Mucosa of stomach (tissue), 1 donor: ENCODE results near the gene SSTR5.

ENCODE experiments used
- H3K27me3 ChIP-seq: one replicate; pipeline ENCODE4 v1.7.0; 2013; ENCODE audit warnings: mild to moderate bottlenecking, low read length; ENCODE audit not compliant: control insufficient read depth, insufficient read depth
- H3K36me3 ChIP-seq: one replicate; pipeline ENCODE4 v1.7.0; 2013; ENCODE audit warnings: low read length; ENCODE audit not compliant: control insufficient read depth, insufficient read depth
- H3K4me1 ChIP-seq: one replicate; pipeline ENCODE4 v1.7.0; 2013; ENCODE audit warnings: mild to moderate bottlenecking, low read length; ENCODE audit not compliant: control insufficient read depth, insufficient read depth
- H3K4me3 ChIP-seq: one replicate; pipeline ENCODE4 v1.7.0; 2013; ENCODE audit warnings: low read length
- H3K9ac ChIP-seq: one replicate; pipeline ENCODE4 v1.7.0; 2013; ENCODE audit warnings: mild to moderate bottlenecking, low read length, moderate library complexity
- H3K9me3 ChIP-seq: one replicate; pipeline ENCODE4 v1.7.0; 2013; ENCODE audit warnings: mild to moderate bottlenecking, low read length, moderate library complexity; ENCODE audit not compliant: control insufficient read depth
- donor health status: Pancreatic carcinoma.

SSTR5 gene

GRCh38 chr16:1071561-1072225, 854 bp upstream of the SSTR5 start:
- H3K9me3 ChIP-seq, result no peaks in the 10 kb centered on the region
- H3K9ac ChIP-seq, result no peak overlapping the region
- H3K27me3 ChIP-seq, result peaks cover 85% of the 10 kb centered on the region
- no peaks in the 10 kb centered on the region for H3K36me3 ChIP-seq
- no peaks in the 10 kb centered on the region for H3K4me1 ChIP-seq
- H3K4me3 ChIP-seq, result no peak overlapping the region

DNA sequence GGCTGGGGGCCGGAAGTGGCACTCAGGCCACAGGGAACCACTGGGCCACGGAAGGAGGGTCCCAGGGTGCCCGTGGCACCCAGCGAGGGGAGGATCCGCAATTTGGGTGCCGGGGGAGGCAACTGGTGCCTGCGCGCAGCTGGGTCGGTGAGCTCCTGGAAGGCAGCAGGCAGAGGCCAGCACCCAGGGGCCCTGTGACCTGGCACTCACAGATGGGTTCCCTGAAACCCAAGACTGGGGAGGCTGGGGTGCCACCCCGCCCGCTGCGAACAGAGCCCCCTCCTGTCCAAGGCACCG, 663 bp downstream of the SSTR5 start:
- Histone ChIP-seq H3K27me3 (peaks cover 84% of the 10 kb centered on the region), H3K4me3 (no peak overlapping the region), H3K4me1 (peaks cover 9% of the 10 kb centered on the region)

GRCh38 chr16:1073566-1074378, 1.2 kb downstream of the SSTR5 start:
- no peak overlapping the region for H3K4me3 ChIP-seq
- H3K9me3 ChIP-seq, result no peaks in the 10 kb centered on the region
- H3K36me3 ChIP-seq, result no peaks in the 10 kb centered on the region
- no peak overlapping the region for H3K9ac ChIP-seq
- peaks cover 82% of the 10 kb centered on the region for H3K27me3 ChIP-seq
- peaks cover 15% of the 10 kb centered on the region for H3K4me1 ChIP-seq

More for the DNA sequence above, 663 bp downstream of the SSTR5 start:
- no peaks in the 10 kb centered on the region for H3K36me3 ChIP-seq
- H3K9ac ChIP-seq, result no peak overlapping the region
- H3K9me3 ChIP-seq, result no peaks in the 10 kb centered on the region

- H3K9ac ChIP-seq, result no peak overlapping the region
- H3K9me3 ChIP-seq, result no peaks in the 10 kb centered on the region
- no peak overlapping the region for H3K4me3 ChIP-seq
- H3K36me3 ChIP-seq, result no peaks in the 10 kb centered on the region
- peaks cover 76% of the 10 kb centered on the region for H3K27me3 ChIP-seq
- peaks cover 20% of the 10 kb centered on the region for H3K4me1 ChIP-seq
Observed at GRCh38 chr16:1074379-1074649, 1.8 kb downstream of the SSTR5 start.

GRCh38 chr16:1075546-1075945, 3.0 kb downstream of the SSTR5 start:
- H3K27me3 ChIP-seq, result peaks cover 72% of the 10 kb centered on the region
- H3K4me3 ChIP-seq, result no peak overlapping the region
- H3K9me3 ChIP-seq, result no peaks in the 10 kb centered on the region
- no peak overlapping the region for H3K9ac ChIP-seq
- no peaks in the 10 kb centered on the region for H3K36me3 ChIP-seq
- H3K4me1 ChIP-seq, result peaks cover 22% of the 10 kb centered on the region

DNA sequence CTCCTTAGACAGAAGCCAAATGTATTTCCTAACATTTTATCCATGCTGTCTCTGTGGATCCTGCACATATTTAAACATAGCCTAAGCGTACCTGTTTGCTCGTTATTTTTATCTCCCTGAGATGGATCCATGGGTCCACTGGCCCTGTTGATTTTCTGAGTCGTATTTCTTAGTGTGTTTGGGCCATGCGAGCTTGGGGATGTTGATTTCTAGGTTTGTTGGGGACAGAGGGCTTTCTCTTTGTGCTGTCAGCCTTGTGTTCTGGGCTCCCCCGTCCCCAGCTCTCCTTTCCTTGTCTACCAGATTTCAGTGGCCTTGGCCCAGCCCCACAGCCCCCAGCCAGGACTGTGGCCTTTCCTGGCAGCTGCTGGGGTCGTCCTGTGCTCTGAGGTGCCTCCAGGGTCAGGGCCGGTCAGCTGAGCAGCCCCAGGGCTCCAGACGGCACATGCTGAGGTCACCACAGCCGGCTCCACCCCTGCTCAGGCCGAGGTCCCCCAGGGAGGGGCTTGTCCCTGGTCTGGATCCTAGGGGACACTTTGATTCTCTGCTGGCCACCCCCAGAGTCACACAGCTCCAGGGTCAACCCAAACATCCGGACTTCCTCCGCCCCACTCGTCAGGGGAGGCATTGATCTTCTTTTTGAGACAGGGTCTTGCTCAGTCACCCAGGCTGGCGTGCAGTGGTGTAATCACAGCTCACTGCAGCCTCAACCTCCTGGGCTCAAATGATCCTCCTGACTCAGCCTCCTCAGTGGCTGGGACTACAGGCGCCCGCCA, 4.4 kb downstream of the SSTR5 start:
- Histone ChIP-seq H3K4me3 (no peak overlapping the region), H3K4me1 (peaks cover 26% of the 10 kb centered on the region), H3K27me3 (peaks cover 72% of the 10 kb centered on the region), H3K36me3 (no peaks in the 10 kb centered on the region), H3K9me3 (no peaks in the 10 kb centered on the region), H3K9ac (no peak overlapping the region)

- peaks cover 75% of the 10 kb centered on the region for H3K27me3 ChIP-seq
- H3K9ac ChIP-seq, result peak overlapping the region; percentile 28
- no peak overlapping the region for H3K4me3 ChIP-seq
- no peaks in the 10 kb centered on the region for H3K9me3 ChIP-seq
- H3K4me1 ChIP-seq, result peaks cover 34% of the 10 kb centered on the region
- H3K36me3 ChIP-seq, result no peaks in the 10 kb centered on the region
Observed at GRCh38 chr16:1077877-1078578, 5.5 kb downstream of the SSTR5 start.

GRCh38 chr16:1078579-1079021, 6.1 kb downstream of the SSTR5 start:
- H3K4me1 ChIP-seq, result peaks cover 34% of the 10 kb centered on the region
- H3K27me3 ChIP-seq, result peaks cover 75% of the 10 kb centered on the region
- H3K9ac ChIP-seq, result peak overlapping the region; percentile 28
- H3K9me3 ChIP-seq, result no peaks in the 10 kb centered on the region
- H3K36me3 ChIP-seq, result no peaks in the 10 kb centered on the region
- H3K4me3 ChIP-seq, result no peak overlapping the region

DNA sequence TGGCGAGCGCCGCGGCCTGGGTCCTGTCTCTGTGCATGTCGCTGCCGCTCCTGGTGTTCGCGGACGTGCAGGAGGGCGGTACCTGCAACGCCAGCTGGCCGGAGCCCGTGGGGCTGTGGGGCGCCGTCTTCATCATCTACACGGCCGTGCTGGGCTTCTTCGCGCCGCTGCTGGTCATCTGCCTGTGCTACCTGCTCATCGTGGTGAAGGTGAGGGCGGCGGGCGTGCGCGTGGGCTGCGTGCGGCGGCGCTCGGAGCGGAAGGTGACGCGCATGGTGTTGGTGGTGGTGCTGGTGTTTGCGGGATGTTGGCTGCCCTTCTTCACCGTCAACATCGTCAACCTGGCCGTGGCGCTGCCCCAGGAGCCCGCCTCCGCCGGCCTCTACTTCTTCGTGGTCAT, 6.8 kb downstream of the SSTR5 start:
- Histone ChIP-seq H3K4me3 (no peak overlapping the region), H3K27me3 (peaks cover 76% of the 10 kb centered on the region), H3K36me3 (no peaks in the 10 kb centered on the region), H3K4me1 (peaks cover 34% of the 10 kb centered on the region), H3K9ac (no peak overlapping the region), H3K9me3 (peaks cover under 1% of the 10 kb centered on the region)

DNA sequence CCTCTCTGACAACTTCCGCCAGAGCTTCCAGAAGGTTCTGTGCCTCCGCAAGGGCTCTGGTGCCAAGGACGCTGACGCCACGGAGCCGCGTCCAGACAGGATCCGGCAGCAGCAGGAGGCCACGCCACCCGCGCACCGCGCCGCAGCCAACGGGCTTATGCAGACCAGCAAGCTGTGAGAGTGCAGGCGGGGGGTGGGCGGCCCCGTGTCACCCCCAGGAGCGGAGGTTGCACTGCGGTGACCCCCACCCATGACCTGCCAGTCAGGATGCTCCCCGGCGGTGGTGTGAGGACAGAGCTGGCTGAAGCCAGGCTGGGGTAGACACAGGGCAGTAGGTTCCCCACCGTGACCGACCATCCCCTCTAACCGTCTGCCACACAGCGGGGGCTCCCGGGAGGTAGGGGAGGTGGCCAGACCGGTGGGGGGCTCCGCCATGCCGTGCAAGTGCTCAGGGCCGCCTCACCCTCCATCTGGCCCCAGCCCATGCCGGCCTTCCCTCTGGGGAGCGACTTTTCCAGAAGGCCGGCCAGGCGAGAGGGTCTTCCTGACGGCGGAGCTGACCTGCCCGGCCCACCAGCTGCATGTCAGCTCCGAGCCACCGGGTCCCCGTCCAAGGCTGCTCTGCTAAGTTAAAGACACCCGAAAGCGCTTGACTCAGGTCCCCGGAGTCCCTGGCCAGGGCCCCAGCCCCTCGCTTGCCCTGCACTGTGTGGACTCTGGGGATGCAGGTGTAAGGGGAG, 7.4 kb downstream of the SSTR5 start:
- Histone ChIP-seq H3K9ac (no peak overlapping the region), H3K4me3 (no peak overlapping the region), H3K9me3 (peaks cover 6% of the 10 kb centered on the region), H3K4me1 (peaks cover 34% of the 10 kb centered on the region), H3K36me3 (no peaks in the 10 kb centered on the region), H3K27me3 (peaks cover 76% of the 10 kb centered on the region)
